Transverse colon (tissue), 4 donors: ENCODE measurements around the gene INAFM2. TPM values are rescaled to one million over a fixed set of nuclear protein-coding genes. Genes with fewer than 3 reads are reported as not detected.

Source experiments
- DNase-seq: peaks from one replicate; pipeline ENCODE4 v3.0.0-alpha.2; 2019
- H3K27ac ChIP-seq, 4 donors: fragments of 200-600 bp; sonication (generic); 2 replicates each; pipeline ENCODE4 v1.5.1; 2016 to 2018; ENCODE audit warnings: inconsistent platforms in 4 of 4
- H3K27me3 ChIP-seq: fragments of 200-600 bp; sonication (generic); 2 replicates; pipeline ENCODE4 v1.5.1; 2017; ENCODE audit warnings: inconsistent platforms
- H3K36me3 ChIP-seq, 4 donors: fragments of 200-600 bp; sonication (generic); 2 replicates each; pipeline ENCODE4 v1.5.1; 2017 to 2019; ENCODE audit warnings: inconsistent platforms in 4 of 4
- H3K4me1 ChIP-seq, 4 donors: fragments of 200-600 bp; sonication (generic); 2 replicates each; pipeline ENCODE4 v1.5.1; 2017 to 2020; ENCODE audit warnings: inconsistent platforms in 4 of 4
- H3K4me3 ChIP-seq, 4 donors: fragments of 200-600 bp; sonication (generic); 1 replicate in 1 of 4; 2 replicates in 3 of 4; pipeline versions ENCODE4 v1.5.1 to v1.6.1; 2017 to 2019; ENCODE audit warnings: inconsistent platforms in 4 of 4
- H3K9me3 ChIP-seq, 2 donors: fragments of 200-600 bp; sonication (generic); 2 replicates each; pipeline ENCODE4 v1.5.1; 2017 to 2019; ENCODE audit warnings: inconsistent platforms in 2 of 2
- EP300 ChIP-seq: sonication (generic); formaldehyde crosslinking; IDR thresholded peaks from one replicate; pipeline ENCODE4 v1.6.1; 2017; ENCODE audit warnings: antibody characterized with exemption, low read depth
- POLR2A ChIP-seq: fragments of 450-650 bp; IDR thresholded peaks from one replicate; pipeline ENCODE4 v1.6.1; 2016; ENCODE audit warnings: antibody characterized with exemption, mild to moderate bottlenecking, moderate library complexity
- POLR2AphosphoS5 ChIP-seq, 3 donors: sonication (generic); formaldehyde crosslinking; IDR thresholded peaks; one replicate each; pipeline ENCODE4 v1.6.1; 2016; ENCODE audit warnings: antibody characterized with exemption in 3 of 3
- WGBS, 2 donors: methylation state at CpG; one replicate each; pipeline ENCODE4 v1.1.5; 2018; ENCODE audit warnings: low coverage in 1 of 2; 5-methylcytosine and 5-hydroxymethylcytosine counted together
- in situ Hi-C, 4 donors: fragments of 200-750 bp; cut with MboI; loops; one replicate each; pipeline versions ENCODE4 v1.15.0 to v1.15.1; 2017; ENCODE audit warnings: low sequenced_read_pairs in 3 of 4, low pct_ligation_motif_present in 1 of 4, low pct_unique_long_range_greater_than_20kb in 1 of 4
- intact Hi-C: fragments of 100-400 bp; cut with DNase I; formaldehyde crosslinking; loops from one replicate; pipeline ENCODE4 v1.15.1; 2023; ENCODE audit warnings: low total_unique reads
- total RNA-seq, 4 donors: library from RNA; depleted of rRNA; stranded (reverse); fragments of >200 nt; gene quantifications; one replicate each; pipeline ENCODE4 v1.1.0, GENCODE V29; 2016
- TF ChIP-seq, protein P1 (sequence below), 5 experiments: fragments of 200-600 bp in 3 of 5; fragments of 450-650 bp in 2 of 5; sonication (generic) in 3 of 5; IDR thresholded peaks; 1 replicate in 2 of 5; 2 replicates in 3 of 5; pipeline ENCODE4 v1.5.1; 2016 to 2017; ENCODE audit warnings: antibody characterized with exemption in 5 of 5, inconsistent platforms in 3 of 5, mild to moderate bottlenecking in 2 of 5, moderate library complexity in 1 of 5

INAFM2 gene
- total RNA-seq, 4 donors from 2014 or later = 14.5 to 62.1 (median 19.4) TPM

DNA sequence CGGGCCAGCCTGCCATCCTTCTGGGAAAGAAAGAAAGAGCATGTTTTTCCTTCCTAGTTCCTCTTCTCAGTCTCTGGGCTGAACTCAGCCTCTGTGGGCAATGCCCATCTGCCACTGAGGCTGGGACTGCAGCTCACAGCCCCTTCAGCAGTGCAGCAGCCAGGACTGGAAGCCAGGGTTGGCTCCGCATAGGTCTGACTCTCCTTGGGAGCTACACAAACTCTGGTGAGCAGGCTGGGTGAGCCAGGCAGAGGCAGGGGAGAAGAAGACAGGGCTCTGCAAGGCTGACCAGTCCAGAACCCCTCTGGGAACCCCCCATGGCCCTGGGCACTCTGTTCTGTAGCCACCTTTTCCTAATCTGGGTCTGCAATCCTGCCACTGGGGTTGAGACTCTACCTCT, 38.1 kb downstream of the INAFM2 start:
- intact Hi-C loops = no loop called here
- no peak overlapping the region for H3K4me3 ChIP-seq
- H3K36me3 ChIP-seq = no peaks in the 10 kb centered on the region
- 94% methylated on average over 2 of the region's 2 CpGs; no CpG with 5 or more reads in 1 of the 2 donors for WGBS, 2 donors
- H3K27ac ChIP-seq = no peak overlapping the region
- in situ Hi-C loops = loop anchor here in 1 of 4 donors (10.0 kb wide), 1 partner anchor 63 kb away; no protein-coding TSS in a partner anchor
- DNase-seq = no peak
- no peaks in the 10 kb centered on the region for H3K9me3 ChIP-seq
- H3K4me1 ChIP-seq = peaks cover 12 to 21% (median 14%) of the 10 kb centered on the region in 4 donors
- no peaks in the 10 kb centered on the region for H3K27me3 ChIP-seq
- TF ChIP-seq POLR2A (no peak), EP300 (no peak), POLR2AphosphoS5 (IDR thresholded peaks at IDR 0.05) (no peak)
- TF ChIP-seq, protein P1, sequence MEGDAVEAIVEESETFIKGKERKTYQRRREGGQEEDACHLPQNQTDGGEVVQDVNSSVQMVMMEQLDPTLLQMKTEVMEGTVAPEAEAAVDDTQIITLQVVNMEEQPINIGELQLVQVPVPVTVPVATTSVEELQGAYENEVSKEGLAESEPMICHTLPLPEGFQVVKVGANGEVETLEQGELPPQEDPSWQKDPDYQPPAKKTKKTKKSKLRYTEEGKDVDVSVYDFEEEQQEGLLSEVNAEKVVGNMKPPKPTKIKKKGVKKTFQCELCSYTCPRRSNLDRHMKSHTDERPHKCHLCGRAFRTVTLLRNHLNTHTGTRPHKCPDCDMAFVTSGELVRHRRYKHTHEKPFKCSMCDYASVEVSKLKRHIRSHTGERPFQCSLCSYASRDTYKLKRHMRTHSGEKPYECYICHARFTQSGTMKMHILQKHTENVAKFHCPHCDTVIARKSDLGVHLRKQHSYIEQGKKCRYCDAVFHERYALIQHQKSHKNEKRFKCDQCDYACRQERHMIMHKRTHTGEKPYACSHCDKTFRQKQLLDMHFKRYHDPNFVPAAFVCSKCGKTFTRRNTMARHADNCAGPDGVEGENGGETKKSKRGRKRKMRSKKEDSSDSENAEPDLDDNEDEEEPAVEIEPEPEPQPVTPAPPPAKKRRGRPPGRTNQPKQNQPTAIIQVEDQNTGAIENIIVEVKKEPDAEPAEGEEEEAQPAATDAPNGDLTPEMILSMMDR (IDR thresholded peaks at IDR 0.05) = no peak

DNA sequence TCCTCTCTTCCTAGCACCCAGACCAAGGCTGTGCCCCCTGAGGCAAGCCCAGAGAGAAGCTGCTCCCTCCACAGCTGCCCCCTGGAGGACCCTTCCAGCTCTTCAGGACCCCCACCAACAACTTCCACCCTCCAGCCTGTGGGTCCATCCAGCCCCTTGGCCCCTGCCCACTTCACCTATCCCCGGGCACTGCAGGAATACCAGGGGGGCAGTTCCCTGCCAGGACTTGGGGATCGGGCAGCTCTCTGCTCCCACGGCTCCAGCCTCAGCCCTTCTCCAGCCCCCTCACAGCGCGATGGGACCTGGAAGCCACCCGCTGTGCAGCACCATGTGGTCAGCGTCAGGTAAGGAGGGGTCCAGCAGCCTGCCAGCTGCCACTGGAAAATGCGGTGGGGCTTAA, 40.1 kb downstream of the INAFM2 start:
- Histone ChIP-seq H3K4me1 (peaks cover 11 to 19% (median 17%) of the 10 kb centered on the region in 4 donors), H3K27ac (no peak overlapping the region), H3K4me3 (no peak overlapping the region), H3K27me3 (no peaks in the 10 kb centered on the region), H3K9me3 (no peaks in the 10 kb centered on the region), H3K36me3 (no peaks in the 10 kb centered on the region)
- TF ChIP-seq, protein P1 (IDR thresholded peaks at IDR 0.05) = no peak
- TF ChIP-seq POLR2A (no peak), POLR2AphosphoS5 (IDR thresholded peaks at IDR 0.05) (no peak), EP300 (no peak)
- intact Hi-C loops = no loop called here
- no peak for DNase-seq
- in situ Hi-C loops = loop anchor here in 1 of 4 donors (10.0 kb wide), 1 partner anchor 61 kb away; no protein-coding TSS in a partner anchor
- WGBS, 2 donors = 92% methylated on average over 7 of the region's 8 CpGs; no CpG with 5 or more reads in 1 of the 2 donors

DNA sequence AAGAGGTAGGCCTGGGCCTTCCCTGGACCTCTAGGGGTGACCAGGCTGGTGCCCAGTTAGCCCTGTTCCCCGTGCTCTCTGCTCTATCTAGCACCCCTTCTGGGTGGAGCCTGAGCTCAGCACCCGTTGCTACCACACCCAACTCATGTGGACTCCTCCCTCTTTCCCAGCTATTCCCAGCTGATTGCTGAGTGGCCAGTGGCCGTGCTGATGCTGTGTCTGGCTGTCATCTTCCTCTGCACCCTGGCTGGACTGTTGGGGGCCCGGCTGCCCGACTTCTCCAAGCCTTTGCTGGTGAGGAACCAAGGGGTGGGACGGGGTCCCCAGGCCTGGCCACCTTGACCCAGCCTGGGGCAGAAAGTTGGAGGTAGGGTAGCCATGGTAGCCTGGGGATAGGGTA, 40.8 kb downstream of the INAFM2 start:
- in situ Hi-C loops (loop anchor here in 1 of 4 donors (10.0 kb wide), 1 partner anchor 61 kb away; no protein-coding TSS in a partner anchor), intact Hi-C loops (no loop called here)
- Histone ChIP-seq H3K36me3 (no peaks in the 10 kb centered on the region), H3K9me3 (no peaks in the 10 kb centered on the region), H3K4me3 (no peak overlapping the region), H3K27me3 (no peaks in the 10 kb centered on the region), H3K27ac (no peak overlapping the region), H3K4me1 (peaks cover 10 to 17% (median 16%) of the 10 kb centered on the region in 4 donors)
- 60 to 63% methylated on average over 1 to 6 of the region's 6 CpGs for WGBS, 2 donors
- DNase-seq = no peak
- TF ChIP-seq, protein P1 (IDR thresholded peaks at IDR 0.05) = no peak
- TF ChIP-seq POLR2AphosphoS5 (IDR thresholded peaks at IDR 0.05) (no peak), EP300 (no peak), POLR2A (no peak)

DNA sequence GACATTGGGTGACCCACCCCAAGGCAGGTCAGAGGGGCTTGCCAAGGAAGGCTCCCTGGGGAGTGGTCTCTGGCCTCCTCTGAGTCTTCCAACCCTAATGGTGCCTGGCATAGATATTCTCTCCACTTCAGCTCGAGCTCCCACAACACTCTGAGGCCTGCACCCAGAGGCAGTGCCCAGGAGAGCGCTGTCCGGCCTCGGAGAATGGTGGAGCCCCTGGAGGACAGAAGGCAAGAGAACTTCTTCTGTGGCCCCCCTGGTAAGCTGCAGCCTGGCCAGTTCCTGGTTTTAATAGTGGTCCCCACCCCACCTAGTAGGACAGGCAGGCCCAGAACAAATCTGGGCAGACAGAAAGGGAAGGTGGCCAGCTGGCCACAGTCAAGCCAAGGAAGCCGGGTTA, 41.5 kb downstream of the INAFM2 start:
- no peaks in the 10 kb centered on the region for H3K36me3 ChIP-seq
- intact Hi-C loops = no loop called here
- in situ Hi-C loops = loop anchor here in 1 of 4 donors (10.0 kb wide), 1 partner anchor 60 kb away; no protein-coding TSS in a partner anchor
- H3K27me3 ChIP-seq = no peaks in the 10 kb centered on the region
- TF ChIP-seq POLR2AphosphoS5 (IDR thresholded peaks at IDR 0.05) (no peak), POLR2A (no peak), EP300 (no peak)
- TF ChIP-seq, protein P1 (IDR thresholded peaks at IDR 0.05) = no peak
- 100% methylated on average over 5 of the region's 5 CpGs; no CpG with 5 or more reads in 1 of the 2 donors for WGBS, 2 donors
- no peak overlapping the region for H3K27ac ChIP-seq
- H3K9me3 ChIP-seq = no peaks in the 10 kb centered on the region
- H3K4me1 ChIP-seq = peaks cover 10 to 17% (median 16%) of the 10 kb centered on the region in 4 donors
- no peak overlapping the region for H3K4me3 ChIP-seq
- no peak for DNase-seq
